GM21528 (cell line): ENCODE results near the gene DDX28.
"Not testable (repeated sequence)": the region's sequence is repeated elsewhere in the genome, so short reads cannot be mapped to it uniquely, and the experiment has no call there.

Source experiments
- ATAC-seq: cut with Tn5 transposase; IDR thresholded peaks from one replicate; pipeline ENCODE4 v1.9.1; 2021; ENCODE audit warnings: mild to moderate bottlenecking, moderate library complexity; ENCODE audit not compliant: unreplicated experiment, low FRiP score

The DDX28 gene

GRCh38 chr16:68040506-68041288 lies 17.7 kb upstream of the DDX28 start:
- no peak for ATAC-seq

GRCh38 chr16:68037841-68038597 lies 15.0 kb upstream of the DDX28 start:
- ATAC-seq = no peak

GRCh38 chr16:68035227-68035626 lies 12.2 kb upstream of the DDX28 start:
- no peak for ATAC-seq

- ATAC-seq = no peak
Observed at GRCh38 chr16:68033101-68033500, 10.1 kb upstream of the DDX28 start.

GRCh38 chr16:68031951-68032350 lies 8.9 kb upstream of the DDX28 start:
- no peak for ATAC-seq

GRCh38 chr16:68030108-68030507 lies 7.1 kb upstream of the DDX28 start:
- ATAC-seq = not testable (repeated sequence)

- no peak for ATAC-seq
Observed at GRCh38 chr16:68028996-68029395, 6.0 kb upstream of the DDX28 start.

- peak; percentile 18 for ATAC-seq
Observed at GRCh38 chr16:68022278-68022727, 729 bp downstream of the DDX28 start.

- no peak for ATAC-seq
Observed at GRCh38 chr16:68021490-68021889, 1.5 kb downstream of the DDX28 start.

GRCh38 chr16:68019167-68019680 lies 3.8 kb downstream of the DDX28 start:
- no peak for ATAC-seq

GRCh38 chr16:68015681-68016080 lies 7.4 kb downstream of the DDX28 start, which contains the start of gene DPEP2NB:
Gene DPEP2NB, minus strand, starts transcription at chr16:68015911. Its CDS starts 141 bp downstream, at chr16:68015770.
- ATAC-seq = no peak

- no peak for ATAC-seq
Observed at GRCh38 chr16:68013440-68013839, 9.6 kb downstream of the DDX28 start.

- not testable (repeated sequence) for ATAC-seq
Observed at GRCh38 chr16:68009872-68010271, 13.2 kb downstream of the DDX28 start.

- ATAC-seq = no peak
Observed at GRCh38 chr16:68009157-68009735, 13.8 kb downstream of the DDX28 start.

GRCh38 chr16:68005786-68006286 lies 17.2 kb downstream of the DDX28 start:
- ATAC-seq = no peak

- no peak for ATAC-seq
Observed at GRCh38 chr16:68005211-68005610, 17.8 kb downstream of the DDX28 start.

- no peak for ATAC-seq
Observed at GRCh38 chr16:68003031-68003430, 20.0 kb downstream of the DDX28 start.

- ATAC-seq = no peak
Observed at GRCh38 chr16:68000450-68000849, 22.6 kb downstream of the DDX28 start.

GRCh38 chr16:67999985-68000384 lies 23.0 kb downstream of the DDX28 start:
- no peak for ATAC-seq

- ATAC-seq = not testable (repeated sequence)
Observed at GRCh38 chr16:67998779-67999688, 24.0 kb downstream of the DDX28 start, which contains the start of gene DPEP2. Gene DPEP2, minus strand, starts transcription at chr16:67999484. Its CDS starts 6,272 bp downstream, at chr16:67993212.
